T follicular helper cell (primary cell): ENCODE data around the gene AK2.
A peak's percentile ranks its signal among the peaks of the same experiment; 100 is the strongest.
"Not testable (repeated sequence)": the region's sequence is repeated elsewhere in the genome, so short reads cannot be mapped to it uniquely, and the experiment has no call there.

Experiments used
- DNase-seq: peaks from one replicate; pipeline ENCODE4 v3.0.0-alpha.2; 2020; ENCODE audit warnings: low read depth

AK2 gene

DNA sequence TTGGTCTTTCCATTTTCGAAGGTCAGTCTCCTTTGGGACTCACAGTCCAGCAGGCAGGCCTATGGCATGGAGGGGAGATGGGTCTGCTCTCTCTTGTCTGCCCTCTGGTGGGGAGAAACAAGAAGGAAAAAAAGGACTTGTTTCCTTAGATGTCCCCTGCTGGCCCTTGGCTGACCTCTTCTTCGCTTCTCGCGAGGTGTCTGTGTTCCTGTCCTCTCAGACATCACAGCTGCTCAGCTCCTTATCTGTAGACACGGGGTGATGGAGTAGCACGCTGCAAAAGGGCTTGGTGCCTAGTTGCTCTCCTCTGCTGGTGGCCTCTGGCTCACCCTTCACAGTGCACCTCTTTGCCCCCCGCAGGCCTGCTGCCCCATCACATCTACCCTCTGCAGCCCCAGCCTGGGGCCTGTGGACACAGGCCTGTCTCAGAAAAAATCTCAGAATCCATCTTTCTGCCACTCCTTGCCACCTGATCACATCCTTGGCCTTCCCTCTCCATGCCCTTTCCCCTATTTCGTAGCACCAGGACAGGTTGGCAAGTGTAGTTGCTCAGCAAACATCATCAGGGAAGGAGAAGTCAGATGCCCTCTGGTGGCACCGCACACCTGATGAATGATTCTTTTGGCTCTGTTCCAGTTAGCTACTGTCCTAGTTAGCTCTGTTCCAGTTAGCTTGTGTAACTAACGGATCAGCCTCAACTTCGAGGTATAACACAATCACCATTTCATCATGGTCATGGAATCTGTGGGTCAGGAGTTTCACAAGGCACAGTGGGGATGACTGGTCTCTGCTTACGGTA, 18.7 kb upstream of the AK2 start:
- DNase-seq: peak; percentile 4

DNA sequence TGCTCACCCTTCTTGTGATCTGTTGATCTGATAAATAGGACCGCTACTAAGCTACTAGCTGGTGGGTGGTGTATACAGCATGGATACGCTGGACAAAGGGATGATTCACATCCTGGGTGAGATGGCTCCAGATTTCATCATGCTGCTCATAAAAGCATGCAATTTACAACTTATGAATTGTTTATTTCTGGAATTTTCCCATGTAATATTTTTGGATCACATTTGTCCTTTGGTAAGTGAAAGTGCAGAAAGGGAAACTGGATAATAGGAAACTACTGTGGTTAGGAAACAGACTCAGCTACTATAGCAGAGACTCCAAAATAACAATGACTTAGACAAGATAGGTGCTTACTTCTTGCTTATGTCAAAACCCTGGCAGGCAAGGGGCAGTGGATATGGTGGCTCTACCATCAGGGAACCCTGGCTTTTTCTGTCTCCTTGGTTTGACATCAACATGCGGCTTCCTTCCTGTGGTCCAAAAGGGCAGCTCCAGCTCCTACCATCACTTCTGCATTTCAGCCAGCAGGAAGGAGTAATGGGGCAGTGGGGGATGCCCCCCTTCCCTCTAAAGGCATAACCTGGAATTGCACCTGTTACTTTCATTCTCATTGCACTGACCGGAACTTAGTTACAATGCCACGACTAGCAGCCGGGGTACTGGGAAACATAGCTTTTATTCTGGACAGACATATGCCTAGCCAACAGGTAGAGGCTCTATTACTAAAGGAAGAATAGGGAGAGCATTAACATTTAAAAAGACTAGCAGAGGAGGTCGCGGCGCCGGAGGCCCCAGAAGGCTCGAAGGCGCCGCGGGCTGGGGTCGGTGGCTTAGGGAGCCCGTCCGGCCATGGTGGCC, 13.8 kb upstream of the AK2 start:
- DNase-seq: no peak

GRCh38 chr1:33049371-33049770, 12.7 kb upstream of the AK2 start:
- DNase-seq: no peak

- no peak for DNase-seq
These were observed 11.7 kb upstream of the AK2 start for GRCh38 chr1:33048426-33048825.

DNA sequence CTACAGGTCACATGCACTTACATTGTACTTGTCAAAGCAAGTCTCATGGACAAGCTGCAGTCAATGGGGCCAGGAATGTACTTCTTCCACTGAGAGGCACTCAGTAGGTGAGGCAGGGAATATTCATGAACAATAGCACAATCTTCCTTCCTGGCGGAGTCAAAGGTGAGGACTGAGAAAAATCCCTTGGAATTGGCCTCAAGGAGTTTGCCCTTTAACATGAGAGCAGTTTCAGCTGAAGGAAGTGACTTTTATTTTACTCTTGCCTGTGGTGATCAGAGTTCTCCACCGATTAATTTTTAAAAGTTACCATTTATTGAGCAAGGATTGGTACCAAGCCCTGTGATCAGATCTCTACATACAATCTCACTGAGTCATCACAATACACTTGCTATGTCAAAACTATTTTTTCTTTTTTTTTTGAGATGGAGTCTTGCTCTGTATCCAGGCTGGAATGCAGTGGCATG, 11.2 kb upstream of the AK2 start:
- no peak for DNase-seq

DNA sequence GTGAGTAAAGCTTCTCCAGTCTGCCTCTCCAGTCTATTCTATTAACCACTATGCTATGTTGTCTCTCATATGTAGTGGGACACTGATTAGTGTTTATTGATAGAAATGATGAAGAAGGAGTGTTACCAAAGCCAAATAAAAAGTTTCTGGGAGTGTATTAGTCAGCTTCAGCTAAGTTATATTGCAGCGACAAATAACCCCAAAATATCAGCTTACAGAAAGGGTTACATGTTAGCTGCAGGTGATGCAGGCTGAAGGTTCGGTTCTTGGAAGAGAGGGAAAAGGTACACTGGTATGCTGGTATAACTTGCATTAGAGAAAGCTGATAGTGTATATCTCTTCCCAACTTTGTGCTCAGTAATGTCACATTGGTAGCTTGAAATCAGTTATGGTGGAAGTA, 10.6 kb upstream of the AK2 start:
- no peak for DNase-seq

- DNase-seq: not testable (repeated sequence)
These were observed 9.6 kb upstream of the AK2 start for GRCh38 chr1:33046234-33046633.

DNA sequence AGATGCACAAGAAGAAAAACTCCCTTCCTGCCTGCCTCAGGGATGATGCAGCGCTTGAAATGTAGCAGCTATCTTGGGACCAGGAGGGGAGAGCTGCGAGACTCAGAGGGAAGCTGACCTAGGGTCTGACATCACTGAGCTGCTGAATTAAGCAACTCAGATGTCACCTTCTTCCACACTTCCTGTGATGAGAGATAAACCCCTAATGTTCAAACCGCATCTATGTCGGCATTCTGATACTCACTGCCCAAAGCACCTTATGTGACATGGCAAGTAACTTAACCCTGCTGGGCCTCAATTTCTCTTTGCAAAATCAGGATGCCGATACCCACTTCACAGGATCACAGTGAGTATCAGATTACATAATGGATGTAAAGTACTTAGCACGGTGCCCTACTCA, 9.1 kb upstream of the AK2 start:
- no peak for DNase-seq

DNA sequence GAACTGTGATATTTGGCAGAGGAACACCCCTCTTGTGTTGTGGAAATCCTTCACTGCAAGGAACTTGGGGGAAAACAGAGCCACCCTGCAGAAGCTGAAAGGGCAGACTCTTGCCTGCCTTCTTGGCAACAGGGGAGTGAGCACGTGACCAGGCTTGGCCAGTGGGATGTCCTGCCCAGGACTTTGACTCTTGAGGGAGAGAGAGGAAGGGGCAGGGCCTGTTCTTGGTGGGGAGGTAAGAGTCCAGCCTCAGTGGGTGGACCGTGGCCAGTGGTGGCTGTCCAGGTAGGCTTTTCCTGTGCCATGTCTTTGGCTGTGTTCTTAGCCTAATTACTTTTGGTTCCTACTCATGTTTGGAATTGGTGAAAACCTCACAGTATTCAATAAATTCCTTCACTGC, 8.6 kb upstream of the AK2 start:
- DNase-seq: no peak

DNA sequence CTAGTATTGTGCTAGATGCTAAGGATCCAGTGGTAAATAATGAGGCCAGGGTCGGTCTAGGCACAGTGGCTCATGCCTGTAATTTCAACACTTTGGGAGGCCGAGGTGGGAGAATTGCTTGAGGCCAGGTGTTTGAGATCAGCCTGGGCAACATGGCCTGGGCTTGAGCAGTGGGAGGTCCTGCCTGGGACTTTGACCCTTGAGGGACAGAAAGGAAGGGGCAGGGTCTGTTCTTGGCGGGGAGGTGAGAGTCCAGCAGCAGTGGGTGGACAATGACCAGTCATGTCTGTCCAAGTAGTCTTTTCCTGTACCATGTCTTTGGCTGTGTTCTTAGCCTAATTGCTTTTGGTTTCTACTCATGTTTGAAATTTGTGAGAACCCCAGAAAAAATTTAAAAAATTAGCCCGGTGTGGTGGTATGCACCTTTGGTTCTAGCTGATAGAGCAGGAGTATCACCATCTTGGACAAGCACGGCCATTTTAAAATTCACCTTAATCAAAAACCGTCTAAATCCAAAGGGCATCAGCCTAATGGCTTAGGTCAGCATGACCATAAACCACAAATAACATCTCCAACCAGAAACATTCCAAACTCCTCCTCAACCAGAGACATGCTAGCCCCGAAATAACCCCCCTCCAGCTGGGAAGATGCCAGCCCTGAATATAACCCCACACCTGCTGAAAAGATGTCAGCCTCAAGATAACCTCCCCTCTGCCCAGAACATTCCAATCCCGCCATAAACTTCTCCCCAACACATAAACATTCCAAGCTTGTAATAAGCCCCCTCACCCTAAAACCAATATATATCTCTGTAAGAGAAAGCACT, 6.8 kb upstream of the AK2 start:
- no peak for DNase-seq

DNA sequence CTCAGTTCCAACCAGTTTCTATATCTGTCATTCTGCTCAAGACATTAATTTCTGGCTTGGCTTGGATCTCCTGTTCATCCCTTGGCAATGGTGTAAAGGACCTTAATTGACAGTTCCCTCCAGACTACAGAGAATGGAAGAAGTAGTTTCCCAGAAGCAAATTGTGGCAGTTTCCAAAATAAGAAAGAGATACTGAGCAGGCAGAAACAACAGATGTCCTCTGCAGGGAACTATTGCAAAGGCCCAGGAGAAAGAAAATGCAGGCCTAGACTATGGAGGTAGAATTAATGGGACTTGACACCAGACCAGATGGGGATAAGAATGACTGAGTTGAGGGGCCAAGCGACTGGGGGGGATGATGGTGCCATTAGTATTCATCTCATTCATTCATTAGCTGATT, 6.1 kb upstream of the AK2 start:
- DNase-seq: no peak

- no peak for DNase-seq
These were observed 4.3 kb upstream of the AK2 start for GRCh38 chr1:33041026-33041425.

DNA sequence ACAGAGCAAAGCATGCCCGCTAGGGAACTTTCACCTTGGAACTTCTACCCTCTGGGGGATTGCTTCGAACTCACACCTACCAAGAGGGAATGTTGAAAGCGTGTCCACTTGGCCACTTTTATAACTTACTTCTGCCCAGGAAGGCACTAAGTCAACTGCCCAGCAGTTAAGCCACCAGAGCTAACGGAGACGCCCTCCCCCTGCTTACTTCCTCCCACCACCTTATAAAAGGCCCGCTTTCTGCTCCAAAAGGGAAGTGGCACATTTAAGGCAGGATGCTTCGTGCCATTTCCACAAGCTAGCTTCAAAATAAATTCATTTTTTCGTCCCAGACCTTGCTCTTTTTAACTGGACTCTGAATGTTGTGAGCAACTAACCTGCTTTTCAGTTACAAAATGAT, 3.2 kb upstream of the AK2 start:
- no peak for DNase-seq

DNA sequence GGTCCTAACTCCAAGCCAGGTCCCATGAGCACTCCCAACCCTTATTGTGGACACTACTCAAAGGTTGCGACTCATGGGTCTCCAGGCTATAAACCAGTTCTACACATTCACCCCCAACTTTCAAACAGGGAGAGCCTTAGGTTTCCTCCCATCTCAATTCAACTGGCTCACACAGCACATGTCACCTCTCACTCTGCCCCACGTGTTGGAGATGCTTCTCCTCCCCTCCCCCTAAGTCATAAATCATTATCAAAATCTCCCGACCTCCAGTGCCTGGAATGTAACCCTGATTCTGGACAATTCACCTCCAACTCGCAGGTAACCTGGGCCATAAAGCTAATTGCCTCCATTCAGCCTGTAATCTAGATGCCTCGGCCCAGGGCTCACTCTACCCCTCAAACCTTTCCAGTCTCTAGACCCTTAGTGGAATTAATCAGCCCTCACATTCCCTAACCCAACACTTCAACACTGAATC, 595 bp downstream of the AK2 start:
- no peak for DNase-seq

GRCh38 chr1:33032126-33032869, 4.4 kb downstream of the AK2 start:
- DNase-seq: no peak

DNA sequence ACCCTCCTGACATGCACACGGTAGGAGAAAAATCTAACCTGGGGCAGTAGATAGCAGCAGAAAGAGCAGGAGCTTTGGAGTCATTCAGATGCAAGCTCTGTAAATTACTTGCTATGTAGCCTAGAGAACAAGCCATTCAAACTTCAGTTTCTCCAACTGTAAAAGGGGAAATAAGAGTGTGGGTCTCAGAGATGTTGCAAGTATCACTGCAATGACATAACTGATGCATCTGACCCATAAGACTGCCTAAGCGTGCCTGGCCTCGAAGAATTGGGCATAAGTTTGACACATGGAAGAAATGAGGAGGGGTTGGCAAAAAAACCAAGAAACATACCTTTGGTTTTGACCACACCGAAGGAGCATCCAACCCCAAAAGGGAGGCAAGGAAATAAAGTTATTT, 5.2 kb downstream of the AK2 start:
- no peak for DNase-seq

DNA sequence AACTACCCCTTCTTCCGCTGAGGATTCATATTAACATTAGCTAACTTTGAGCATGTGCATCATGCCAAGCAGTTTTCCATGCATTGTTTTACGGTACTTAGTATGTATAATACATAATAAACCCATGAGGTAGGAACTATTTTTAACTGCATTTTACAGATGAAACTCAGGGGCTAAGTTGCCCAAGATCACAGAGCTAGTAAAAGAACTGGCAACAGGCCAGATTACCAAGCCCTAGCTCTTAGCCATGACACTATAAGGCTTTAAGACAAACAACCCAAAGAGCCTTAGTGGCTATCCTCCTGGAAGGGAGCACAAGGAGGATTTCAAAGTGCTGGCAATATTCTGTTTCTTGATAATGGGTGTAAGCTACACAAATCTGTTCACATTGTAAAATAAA, 6.1 kb downstream of the AK2 start:
- no peak for DNase-seq

DNA sequence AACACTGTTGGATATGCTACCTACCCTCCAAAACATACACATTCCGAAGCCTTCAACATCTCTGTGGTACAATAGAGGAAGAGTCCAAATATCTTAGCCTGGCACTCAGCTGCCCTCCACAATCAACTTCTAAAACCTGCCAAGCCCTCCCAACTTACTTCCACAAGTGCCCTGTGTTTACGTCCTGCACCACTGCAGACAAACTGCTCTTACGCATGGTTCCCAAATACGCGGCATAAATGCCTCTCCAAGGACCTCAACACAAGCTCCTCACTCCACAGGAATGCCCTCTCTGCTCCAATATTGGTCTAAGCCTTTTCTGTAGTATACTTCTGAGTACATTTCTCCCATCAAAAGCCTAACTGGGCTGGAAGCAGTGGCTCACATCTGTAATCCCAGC, 6.8 kb downstream of the AK2 start:
- DNase-seq: no peak

DNA sequence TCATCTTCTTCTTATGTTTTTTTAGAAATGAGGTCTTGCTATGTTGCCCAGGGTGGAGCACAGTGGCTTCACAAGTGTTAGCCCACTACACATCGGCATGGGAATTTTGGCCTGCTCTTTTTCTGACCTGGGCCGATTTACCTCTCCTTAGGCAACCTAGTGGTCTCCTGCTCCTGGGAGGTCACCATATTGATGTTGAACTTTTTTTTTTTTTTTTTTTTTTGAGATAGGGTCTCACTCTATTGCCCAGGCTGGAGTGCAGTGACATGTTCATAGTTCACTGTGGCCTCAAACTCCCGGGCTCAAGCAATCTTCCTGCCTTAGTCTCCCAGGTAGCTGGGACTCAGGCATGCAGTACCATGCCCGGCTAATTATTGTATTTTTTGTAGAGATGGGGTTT, 7.5 kb downstream of the AK2 start:
- DNase-seq: no peak

GRCh38 chr1:33025761-33026160, 10.9 kb downstream of the AK2 start:
- DNase-seq: no peak

- no peak for DNase-seq
These were observed 11.5 kb downstream of the AK2 start for GRCh38 chr1:33025180-33025569.
